ENCODE results near the gene TBC1D4.

Gene TBC1D4

GRCh38 chr13:75478659-75479058, 3.3 kb downstream of the TBC1D4 start:
- TF ChIP-seq CTCF (IDR thresholded peaks at IDR 0.05; ENCODE audit: borderline replicate concordance, insufficient read depth, low read depth, low read length), result no peak
- no peak overlapping the region for H3K4me3 ChIP-seq (ENCODE audit: low read depth, low read length)

GRCh38 chr13:75474956-75475355, 7.0 kb downstream of the TBC1D4 start:
- TF ChIP-seq CTCF (IDR thresholded peaks at IDR 0.05; ENCODE audit: borderline replicate concordance, insufficient read depth, low read depth, low read length), result no peak
- H3K4me3 ChIP-seq (ENCODE audit: low read depth, low read length), result no peak overlapping the region

GRCh38 chr13:75473468-75473867, 8.5 kb downstream of the TBC1D4 start:
- no peak overlapping the region for H3K4me3 ChIP-seq (ENCODE audit: low read depth, low read length)
- no peak for TF ChIP-seq CTCF (IDR thresholded peaks at IDR 0.05; ENCODE audit: borderline replicate concordance, insufficient read depth, low read depth, low read length)

GRCh38 chr13:75470676-75471075, 11.3 kb downstream of the TBC1D4 start:
- TF ChIP-seq CTCF (IDR thresholded peaks at IDR 0.05; ENCODE audit: borderline replicate concordance, insufficient read depth, low read depth, low read length), result no peak
- no peak overlapping the region for H3K4me3 ChIP-seq (ENCODE audit: low read depth, low read length)

GRCh38 chr13:75469047-75469446, 12.9 kb downstream of the TBC1D4 start:
- H3K4me3 ChIP-seq (ENCODE audit: low read depth, low read length), result no peak overlapping the region
- no peak for TF ChIP-seq CTCF (IDR thresholded peaks at IDR 0.05; ENCODE audit: borderline replicate concordance, insufficient read depth, low read depth, low read length)

GRCh38 chr13:75468602-75469001, 13.4 kb downstream of the TBC1D4 start:
- no peak for TF ChIP-seq CTCF (IDR thresholded peaks at IDR 0.05; ENCODE audit: borderline replicate concordance, insufficient read depth, low read depth, low read length)
- no peak overlapping the region for H3K4me3 ChIP-seq (ENCODE audit: low read depth, low read length)

GRCh38 chr13:75468098-75468497, 13.9 kb downstream of the TBC1D4 start:
- TF ChIP-seq CTCF (IDR thresholded peaks at IDR 0.05; ENCODE audit: borderline replicate concordance, insufficient read depth, low read depth, low read length), result no peak
- H3K4me3 ChIP-seq (ENCODE audit: low read depth, low read length), result no peak overlapping the region
